ENCODE results near the gene ADAMTS2. TPM values are rescaled to one million over a fixed set of nuclear protein-coding genes. Genes with fewer than 3 reads are reported as not detected.

ADAMTS2 gene
- total and polyA plus RNA-seq, 3 donors from 2014 or later: 10.9 to 19.8 (median 13.6) TPM

GRCh38 chr5:179187229-179187678 is 158.0 kb downstream of the ADAMTS2 start:
- Histone ChIP-seq H3K9me3 (no peaks in the 10 kb centered on the region), H3K4me3 (no peak overlapping the region), H3K36me3 (ENCODE audit: low read depth, missing control alignments) (no peaks in the 10 kb centered on the region), H3K27ac (no peak overlapping the region), H3K4me1 (peaks cover 5% of the 10 kb centered on the region), H3K27me3 (no peaks in the 10 kb centered on the region)
- 88 to 89% methylated on average over 9 of the region's 9 CpGs for WGBS, 2 donors
- TF ChIP-seq POLR2A (IDR thresholded peaks at IDR 0.05) (no peak), CTCF (IDR thresholded peaks at IDR 0.05) (no peak)
- DNase-seq: no peak
- intact Hi-C loops (cut with DNase I; ENCODE audit: low total_unique reads): no loop called here

DNA sequence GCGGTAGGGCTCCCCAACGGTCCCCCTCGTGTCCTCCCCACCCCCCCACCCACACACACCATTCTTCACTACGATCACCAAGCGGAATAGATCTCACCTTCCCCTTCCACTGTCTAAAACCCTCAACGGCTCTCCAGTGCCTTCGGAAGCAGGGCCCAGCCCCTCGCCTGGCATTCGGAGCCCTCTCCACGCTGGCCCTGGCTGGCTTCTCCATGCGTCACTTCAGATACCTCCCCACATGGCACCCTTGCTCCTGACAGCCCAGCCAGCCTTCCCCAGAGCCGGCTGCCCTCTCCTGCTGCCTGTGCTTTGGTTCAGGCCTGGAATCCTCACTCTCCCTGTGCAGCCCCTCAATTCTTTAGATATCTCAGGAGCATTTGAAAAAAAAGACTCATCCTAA is 158.5 kb downstream of the ADAMTS2 start:
- TF ChIP-seq POLR2A (IDR thresholded peaks at IDR 0.05): no peak
- TF ChIP-seq CTCF (IDR thresholded peaks at IDR 0.05): no peak
- 84 to 90% methylated on average over 8 to 12 of the region's 12 CpGs for WGBS, 2 donors
- Histone ChIP-seq H3K4me1 (peaks cover 5% of the 10 kb centered on the region), H3K9me3 (no peaks in the 10 kb centered on the region), H3K27me3 (no peaks in the 10 kb centered on the region), H3K4me3 (no peak overlapping the region), H3K36me3 (ENCODE audit: low read depth, missing control alignments) (no peaks in the 10 kb centered on the region), H3K27ac (no peak overlapping the region)
- intact Hi-C loops (cut with DNase I; ENCODE audit: low total_unique reads): no loop called here
- no peak for DNase-seq

DNA sequence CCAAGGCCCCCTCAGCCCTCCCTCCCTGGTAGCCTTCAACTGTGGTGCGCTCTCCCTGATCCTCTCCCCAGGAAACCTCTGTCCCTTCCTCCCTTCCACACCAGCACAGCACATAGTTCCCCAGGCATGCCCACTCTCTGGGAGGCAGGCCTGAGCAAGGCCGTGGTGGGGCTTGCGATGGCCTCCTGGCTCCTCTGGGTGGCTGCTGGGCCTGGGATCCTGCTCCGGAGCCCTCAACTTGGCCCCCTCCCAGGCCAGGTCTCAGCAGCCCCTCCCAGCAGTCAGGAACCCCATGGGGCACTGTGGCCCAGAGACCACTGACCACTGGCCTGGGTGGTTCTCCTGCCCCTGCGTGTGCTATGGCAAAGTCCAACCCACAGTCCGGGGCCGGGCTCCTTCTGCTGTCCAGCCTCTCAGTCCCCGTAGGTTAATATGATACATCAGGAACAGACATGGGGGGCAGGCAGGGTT is 159.3 kb downstream of the ADAMTS2 start:
- TF ChIP-seq POLR2A (IDR thresholded peaks at IDR 0.05) (no peak), CTCF (IDR thresholded peaks at IDR 0.05) (no peak)
- Histone ChIP-seq H3K4me3 (no peak overlapping the region), H3K4me1 (peaks cover 5% of the 10 kb centered on the region), H3K27ac (no peak overlapping the region), H3K36me3 (ENCODE audit: low read depth, missing control alignments) (no peaks in the 10 kb centered on the region), H3K27me3 (no peaks in the 10 kb centered on the region), H3K9me3 (no peaks in the 10 kb centered on the region)
- no peak for DNase-seq
- WGBS, 2 donors: 88% methylated on average over 8 of the region's 8 CpGs; no CpG with 5 or more reads in 1 of the 2 donors
- intact Hi-C loops (cut with DNase I; ENCODE audit: low total_unique reads): no loop called here

DNA sequence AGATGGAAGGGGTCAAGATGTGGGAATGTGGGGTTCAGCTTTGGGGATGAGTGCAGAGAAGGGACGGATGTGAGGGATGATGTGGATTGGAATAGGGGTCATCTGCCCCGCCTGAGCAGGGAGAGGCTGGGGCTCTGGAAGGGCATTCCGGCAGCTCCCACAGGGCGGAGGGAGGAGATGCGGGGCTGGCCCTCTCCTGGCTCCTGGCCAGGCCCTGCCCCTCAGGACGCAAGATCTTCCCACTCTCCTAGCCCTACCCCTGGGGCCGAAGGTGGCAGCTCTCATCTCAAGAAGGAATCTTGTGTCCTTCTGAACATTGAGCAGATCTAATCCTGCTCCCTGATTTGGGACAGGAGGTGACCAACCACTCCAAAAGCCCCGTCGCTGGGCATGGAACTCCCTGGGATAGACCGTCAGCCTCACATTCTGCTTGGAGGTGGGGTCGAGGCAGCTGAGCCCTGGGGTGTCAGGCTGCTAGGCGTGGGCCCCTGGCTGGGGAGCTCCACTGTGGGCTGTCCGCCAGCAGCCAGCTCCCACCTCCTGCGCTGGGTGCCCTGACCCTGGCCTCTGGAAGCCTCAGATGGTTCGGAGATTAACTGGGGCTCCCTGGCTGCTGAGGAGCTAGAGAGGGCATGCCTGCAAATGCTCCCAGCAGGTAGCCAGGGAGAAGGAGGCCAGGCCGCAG is 159.9 kb downstream of the ADAMTS2 start:
- peaks cover 5% of the 10 kb centered on the region for H3K4me1 ChIP-seq
- no peaks in the 10 kb centered on the region for H3K9me3 ChIP-seq
- no peak for TF ChIP-seq CTCF (IDR thresholded peaks at IDR 0.05)
- TF ChIP-seq POLR2A (IDR thresholded peaks at IDR 0.05): no peak
- DNase-seq: no peak
- no peak overlapping the region for H3K4me3 ChIP-seq
- 84 to 91% methylated on average over 6 to 15 of the region's 16 CpGs for WGBS, 2 donors
- intact Hi-C loops (cut with DNase I; ENCODE audit: low total_unique reads): no loop called here
- H3K36me3 ChIP-seq (ENCODE audit: low read depth, missing control alignments): no peaks in the 10 kb centered on the region
- no peaks in the 10 kb centered on the region for H3K27me3 ChIP-seq
- H3K27ac ChIP-seq: no peak overlapping the region
